ENCODE results near the gene PRMT7. TPM values are rescaled to one million over a fixed set of nuclear protein-coding genes. Genes with fewer than 3 reads are reported as not detected.

PRMT7 gene
- total RNA-seq, 3 donors from 2014 or later: 38.4 to 53.4 (median 41.0) TPM

GRCh38 chr16:68298907-68299561 lies 11.8 kb upstream of the PRMT7 start:
- peaks cover 4% of the 10 kb centered on the region for H3K36me3 ChIP-seq
- intact Hi-C loops (cut with DNase I; ENCODE audit: low total_unique reads): no loop called here
- H3K4me3 ChIP-seq: no peak overlapping the region
- no peaks in the 10 kb centered on the region for H3K9me3 ChIP-seq
- H3K27ac ChIP-seq: peak overlapping the region; percentile 11 to 65
- H3K27me3 ChIP-seq: no peaks in the 10 kb centered on the region
- no peak for DNase-seq (ENCODE audit: low spot score in 2 of 2)
- no peaks in the 10 kb centered on the region for H3K4me1 ChIP-seq
- TF ChIP-seq POLR2AphosphoS5 (IDR thresholded peaks at IDR 0.05) (no peak), POLR2A (IDR thresholded peaks at IDR 0.05) (no peak), CTCF (IDR thresholded peaks at IDR 0.05) (no peak)

GRCh38 chr16:68299571-68300453 lies 11.0 kb upstream of the PRMT7 start:
- no peak for TF ChIP-seq POLR2AphosphoS5 (IDR thresholded peaks at IDR 0.05)
- no peak for TF ChIP-seq POLR2A (IDR thresholded peaks at IDR 0.05)
- TF ChIP-seq CTCF (IDR thresholded peaks at IDR 0.05): no peak
- Histone ChIP-seq H3K27me3 (no peaks in the 10 kb centered on the region), H3K4me1 (no peaks in the 10 kb centered on the region), H3K9me3 (no peaks in the 10 kb centered on the region), H3K27ac (peak overlapping the region in 1 of 2 donors; percentile 65), H3K4me3 (no peak overlapping the region), H3K36me3 (peaks cover 4% of the 10 kb centered on the region)
- intact Hi-C loops (cut with DNase I; ENCODE audit: low total_unique reads): no loop called here
- no peak for DNase-seq (ENCODE audit: low spot score in 2 of 2)

- H3K27ac ChIP-seq: no peak overlapping the region
- no peaks in the 10 kb centered on the region for H3K27me3 ChIP-seq
- intact Hi-C loops (cut with DNase I; ENCODE audit: low total_unique reads): no loop called here
- DNase-seq (ENCODE audit: low spot score in 2 of 2): no peak
- H3K4me3 ChIP-seq: no peak overlapping the region
- no peaks in the 10 kb centered on the region for H3K9me3 ChIP-seq
- H3K36me3 ChIP-seq: peaks cover 4% of the 10 kb centered on the region
- H3K4me1 ChIP-seq: no peaks in the 10 kb centered on the region
- TF ChIP-seq POLR2AphosphoS5 (IDR thresholded peaks at IDR 0.05) (no peak), CTCF (IDR thresholded peaks at IDR 0.05) (no peak), POLR2A (IDR thresholded peaks at IDR 0.05) (no peak)
Measured at GRCh38 chr16:68300734-68301459, 9.9 kb upstream of the PRMT7 start.

- Histone ChIP-seq H3K27ac (no peak overlapping the region), H3K4me1 (peaks cover 0 to 12% of the 10 kb centered on the region in 2 donors), H3K36me3 (no peaks in the 10 kb centered on the region), H3K27me3 (no peaks in the 10 kb centered on the region), H3K9me3 (no peaks in the 10 kb centered on the region), H3K4me3 (no peak overlapping the region)
- DNase-seq (ENCODE audit: low spot score in 2 of 2): no peak
- intact Hi-C loops (cut with DNase I; ENCODE audit: low total_unique reads): no loop called here
- no peak for TF ChIP-seq POLR2A (IDR thresholded peaks at IDR 0.05)
- TF ChIP-seq POLR2AphosphoS5 (IDR thresholded peaks at IDR 0.05): no peak
- no peak for TF ChIP-seq CTCF (IDR thresholded peaks at IDR 0.05)
Measured at GRCh38 chr16:68306633-68307032, 4.2 kb upstream of the PRMT7 start.
